ENCODE measurements around the gene CLDN20.

GRCh38 chr6:155234687-155235086 lies 29.1 kb upstream of the CLDN20 start:
- TF ChIP-seq CTCF (IDR thresholded peaks at IDR 0.05; ENCODE audit: control extremely low read depth in 1 of 3, insufficient read depth in 1 of 3, low read depth in 1 of 3, low read length in 3 of 3) (no peak), CBX8 (IDR thresholded peaks at IDR 0.05; ENCODE audit: borderline replicate concordance, low read depth, low read length) (no peak), SIN3A (conservative IDR thresholded peaks at IDR 0.05 in 1 of 2, IDR thresholded peaks at IDR 0.05 in 1 of 2; ENCODE audit: low read depth in 1 of 2, low read length in 2 of 2) (no peak), POLR2A (IDR thresholded peaks at IDR 0.05; ENCODE audit: control extremely low read depth in 1 of 2, low read depth in 2 of 2, low read length in 2 of 2) (no peak), EP300 (IDR thresholded peaks at IDR 0.05; ENCODE audit: borderline replicate concordance in 1 of 2, low read depth in 2 of 2, low read length in 2 of 2) (no peak), MAFK (IDR thresholded peaks at IDR 0.05; ENCODE audit: low read depth, low read length) (no peak), POLR2AphosphoS5 (IDR thresholded peaks at IDR 0.05; ENCODE audit: low read depth, low read length) (no peak), KDM5A (IDR thresholded peaks at IDR 0.05; ENCODE audit: low read length) (no peak), ZNF274 (IDR thresholded peaks at IDR 0.05; ENCODE audit: borderline replicate concordance, extremely low read depth, low read length) (no peak), YY1 (IDR thresholded peaks at IDR 0.05; ENCODE audit: low read depth, low read length) (no peak), RFX5 (IDR thresholded peaks at IDR 0.05; ENCODE audit: borderline replicate concordance, low read depth, low read length) (no peak), NANOG (IDR thresholded peaks at IDR 0.05; ENCODE audit: insufficient read depth, low read depth, low read length, poor library complexity, severe bottlenecking) (no peak), SP1 (IDR thresholded peaks at IDR 0.05; ENCODE audit: low read depth, low read length) (no peak)

Data from H1 (cell line).